Transverse colon (tissue), 4 donors: ENCODE results near the gene WWOX.

Experiments used
- EP300 ChIP-seq: sonication (generic); formaldehyde crosslinking; IDR thresholded peaks from one replicate; pipeline ENCODE4 v1.6.1; 2017; ENCODE audit warnings: antibody characterized with exemption, low read depth
- POLR2A ChIP-seq: fragments of 450-650 bp; IDR thresholded peaks from one replicate; pipeline ENCODE4 v1.6.1; 2016; ENCODE audit warnings: antibody characterized with exemption, mild to moderate bottlenecking, moderate library complexity
- POLR2AphosphoS5 ChIP-seq, 3 donors: sonication (generic); formaldehyde crosslinking; IDR thresholded peaks; one replicate each; pipeline ENCODE4 v1.6.1; 2016; ENCODE audit warnings: antibody characterized with exemption in 3 of 3
- TF ChIP-seq, protein P1 (sequence below), 5 experiments: fragments of 200-600 bp in 3 of 5; fragments of 450-650 bp in 2 of 5; sonication (generic) in 3 of 5; IDR thresholded peaks; 1 replicate in 2 of 5; 2 replicates in 3 of 5; pipeline ENCODE4 v1.5.1; 2016 to 2017; ENCODE audit warnings: antibody characterized with exemption in 5 of 5, inconsistent platforms in 3 of 5, mild to moderate bottlenecking in 2 of 5, moderate library complexity in 1 of 5

DNA sequence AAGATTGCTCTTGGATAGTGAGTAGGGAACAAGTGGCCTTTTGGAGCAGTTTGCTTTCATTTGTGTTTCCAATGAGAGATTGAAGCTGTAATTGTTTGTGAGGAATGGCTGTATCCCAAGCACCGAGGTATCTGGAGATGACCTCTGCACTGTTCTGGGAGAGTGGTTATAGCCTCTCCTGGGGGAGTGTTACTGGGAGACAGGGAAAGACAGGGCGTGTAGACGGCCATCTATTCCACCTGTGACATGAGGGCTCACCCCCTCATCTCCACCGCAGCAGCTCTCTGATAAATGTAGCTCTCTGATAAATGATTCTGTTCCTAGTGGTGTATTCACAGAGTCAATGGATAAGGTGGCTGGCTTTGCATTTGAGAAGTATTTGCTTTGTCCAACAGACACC, 1107.4 kb downstream of the WWOX start:
- TF ChIP-seq, protein P1, sequence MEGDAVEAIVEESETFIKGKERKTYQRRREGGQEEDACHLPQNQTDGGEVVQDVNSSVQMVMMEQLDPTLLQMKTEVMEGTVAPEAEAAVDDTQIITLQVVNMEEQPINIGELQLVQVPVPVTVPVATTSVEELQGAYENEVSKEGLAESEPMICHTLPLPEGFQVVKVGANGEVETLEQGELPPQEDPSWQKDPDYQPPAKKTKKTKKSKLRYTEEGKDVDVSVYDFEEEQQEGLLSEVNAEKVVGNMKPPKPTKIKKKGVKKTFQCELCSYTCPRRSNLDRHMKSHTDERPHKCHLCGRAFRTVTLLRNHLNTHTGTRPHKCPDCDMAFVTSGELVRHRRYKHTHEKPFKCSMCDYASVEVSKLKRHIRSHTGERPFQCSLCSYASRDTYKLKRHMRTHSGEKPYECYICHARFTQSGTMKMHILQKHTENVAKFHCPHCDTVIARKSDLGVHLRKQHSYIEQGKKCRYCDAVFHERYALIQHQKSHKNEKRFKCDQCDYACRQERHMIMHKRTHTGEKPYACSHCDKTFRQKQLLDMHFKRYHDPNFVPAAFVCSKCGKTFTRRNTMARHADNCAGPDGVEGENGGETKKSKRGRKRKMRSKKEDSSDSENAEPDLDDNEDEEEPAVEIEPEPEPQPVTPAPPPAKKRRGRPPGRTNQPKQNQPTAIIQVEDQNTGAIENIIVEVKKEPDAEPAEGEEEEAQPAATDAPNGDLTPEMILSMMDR (IDR thresholded peaks at IDR 0.05), result no peak
- TF ChIP-seq POLR2A (no peak), EP300 (no peak), POLR2AphosphoS5 (IDR thresholded peaks at IDR 0.05) (no peak)
